ENCODE data around the gene DPM3. TPM values are rescaled to one million over a fixed set of nuclear protein-coding genes. Genes with fewer than 3 reads are reported as not detected.
A peak's percentile ranks its signal among the peaks of the same experiment; 100 is the strongest.

The DPM3 gene
- total and polyA plus RNA-seq, 2 experiments from 2014 or later = 13.6 to 71.4 TPM

GRCh38 chr1:155124503-155125463 is 15.5 kb downstream of the DPM3 start:
- H3K4me1 ChIP-seq (ENCODE audit: insufficient read depth) = peaks cover 41% of the 10 kb centered on the region
- H3K9me3 Mint-ChIP-seq = no peaks in the 10 kb centered on the region
- TF ChIP-seq EZH2phosphoT487 (IDR thresholded peaks at IDR 0.05; ENCODE audit: unreplicated experiment) (no peak), ZNF331 (CRISPR knock-in tag; IDR thresholded peaks at IDR 0.05; ENCODE audit: low read depth) (no peak), CTCF (conservative IDR thresholded peaks at IDR 0.05; ENCODE audit: low read depth in 2 of 2) (no peak), POLR2AphosphoS5 (IDR thresholded peaks at IDR 0.05; ENCODE audit: low read depth) (no peak), ZNF114 (CRISPR knock-in tag; IDR thresholded peaks at IDR 0.05) (no peak), CREB1 (CRISPR knock-in tag; IDR thresholded peaks at IDR 0.05; ENCODE audit: low read depth) (no peak), ZNF462 (CRISPR knock-in tag; IDR thresholded peaks at IDR 0.05) (no peak), STAT1 (IDR thresholded peaks at IDR 0.05; ENCODE audit: unreplicated experiment) (no peak), REST (IDR thresholded peaks at IDR 0.05; ENCODE audit: unreplicated experiment) (no peak), ETS1 (IDR thresholded peaks at IDR 0.05) (no peak), NANOG (IDR thresholded peaks at IDR 0.05; ENCODE audit: borderline replicate concordance) (no peak)
- no peaks in the 10 kb centered on the region for H3K9me2 ChIP-seq (ENCODE audit: insufficient read depth)
- peaks cover 78% of the 10 kb centered on the region for H3K27me3 ChIP-seq (ENCODE audit: insufficient read depth)
- no peaks in the 10 kb centered on the region for H3K36me3 Mint-ChIP-seq (ENCODE audit: low read depth)
- peak overlapping the region; percentile 54; the same call in 2 of the 3 replicates for H3K4me3 Mint-ChIP-seq
- peak overlapping the region; percentile 72; the same call in 1 of the 2 replicates for H3K4me3 ChIP-seq
- no peak overlapping the region; the same call in 1 of the 2 replicates for H3K27ac Mint-ChIP-seq
- no peaks in the 10 kb centered on the region for H3K79me2 ChIP-seq (replicated peaks; ENCODE audit: insufficient read depth)
- DNase-seq (ENCODE audit: low spot score) (peak; percentile 78), ATAC-seq (no peak)
- peaks cover 13% of the 10 kb centered on the region for H3F3A ChIP-seq (replicated peaks; ENCODE audit: low read depth)
- H3K4me2 ChIP-seq = peak overlapping the region; percentile 95
- no peak overlapping the region for H2AFZ ChIP-seq
- no peaks in the 10 kb centered on the region for H4K20me1 ChIP-seq (replicated peaks; ENCODE audit: insufficient read depth)
- H3K36me3 ChIP-seq (ENCODE audit: insufficient read depth) = no peaks in the 10 kb centered on the region
- H3K27me3 Mint-ChIP-seq (ENCODE audit: insufficient read depth, low read depth, poor library complexity) = peaks cover 71% of the 10 kb centered on the region
- peaks cover 46% of the 10 kb centered on the region for H3K4me1 Mint-ChIP-seq
- H3K27ac ChIP-seq (ENCODE audit: low read depth) = no peak overlapping the region
